ENCODE data around the gene IRF2BP2.

The IRF2BP2 gene

DNA sequence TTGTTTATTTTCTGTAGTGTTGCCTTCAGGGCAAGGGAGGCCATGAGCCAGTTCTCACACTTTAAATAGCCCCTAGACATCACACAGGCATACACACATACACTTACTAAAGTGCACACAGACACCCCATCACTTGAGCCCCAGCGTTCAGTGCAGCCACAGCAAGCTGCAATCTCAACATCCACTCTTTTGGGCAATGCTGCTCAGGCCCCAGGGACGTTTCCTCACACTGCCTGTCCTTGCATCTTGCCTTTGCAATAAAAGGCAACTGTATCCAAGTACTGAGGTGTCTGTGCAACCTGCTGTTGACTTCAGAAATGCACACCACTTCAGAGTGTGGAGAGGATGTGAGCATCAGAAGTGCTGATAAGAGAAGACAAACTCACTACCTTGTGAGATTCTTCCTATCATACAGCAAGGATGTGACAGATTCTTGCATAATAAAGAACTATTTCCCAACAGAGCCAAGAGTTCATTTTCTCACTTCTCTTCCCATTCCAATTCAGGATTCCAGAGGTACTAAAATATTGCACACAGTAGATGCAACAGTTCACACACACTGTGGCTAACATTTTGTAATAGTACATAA is 36.2 kb downstream of the IRF2BP2 start:
- no peak for DNase-seq
- in situ Hi-C loops (cut with HindIII; ENCODE audit: low pct_ligation_motif_present, low pct_unique_long_range_greater_than_20kb, low sequenced_read_pairs): no loop called here

DNA sequence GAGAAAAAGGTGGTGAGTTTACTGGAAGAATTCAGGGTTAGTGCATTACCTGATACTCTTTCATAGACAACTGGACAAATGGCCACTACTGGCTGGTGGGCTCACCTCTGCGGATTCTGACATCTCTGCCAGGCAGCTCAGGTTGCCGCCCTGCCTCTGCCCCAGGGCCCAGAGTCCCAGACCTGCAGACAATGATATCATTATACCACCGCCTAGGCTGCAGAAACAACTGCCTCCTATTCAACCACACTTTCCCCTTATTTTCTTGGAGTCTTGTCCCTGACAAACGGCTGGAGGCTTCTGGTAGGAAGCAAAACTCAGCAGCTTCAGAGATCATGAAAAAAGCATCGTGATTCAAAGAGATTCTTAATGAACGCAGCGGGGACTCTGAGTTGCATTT is 37.0 kb downstream of the IRF2BP2 start:
- in situ Hi-C loops (cut with HindIII; ENCODE audit: low pct_ligation_motif_present, low pct_unique_long_range_greater_than_20kb, low sequenced_read_pairs): no loop called here
- DNase-seq: no peak

DNA sequence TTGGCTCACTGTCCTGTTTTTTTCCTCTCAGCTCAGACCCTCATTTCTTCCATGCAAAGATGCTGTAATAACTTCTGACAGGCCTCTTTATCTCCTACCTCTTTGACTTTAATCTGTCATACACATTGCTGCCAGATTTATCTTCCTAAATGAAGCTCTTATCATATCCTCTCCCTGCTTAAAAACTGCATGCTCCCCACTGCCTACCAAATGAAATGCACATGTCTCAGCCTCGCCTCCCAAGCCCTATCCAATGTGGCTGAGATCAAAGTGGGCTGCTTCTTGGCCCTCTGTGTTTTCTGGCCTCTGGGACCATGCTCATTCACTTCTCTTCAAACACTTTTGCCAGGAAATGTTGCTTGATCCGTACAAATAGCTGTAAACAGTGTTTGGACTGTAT is 38.3 kb downstream of the IRF2BP2 start:
- in situ Hi-C loops (cut with HindIII; ENCODE audit: low pct_ligation_motif_present, low pct_unique_long_range_greater_than_20kb, low sequenced_read_pairs): no loop called here
- no peak for DNase-seq

DNA sequence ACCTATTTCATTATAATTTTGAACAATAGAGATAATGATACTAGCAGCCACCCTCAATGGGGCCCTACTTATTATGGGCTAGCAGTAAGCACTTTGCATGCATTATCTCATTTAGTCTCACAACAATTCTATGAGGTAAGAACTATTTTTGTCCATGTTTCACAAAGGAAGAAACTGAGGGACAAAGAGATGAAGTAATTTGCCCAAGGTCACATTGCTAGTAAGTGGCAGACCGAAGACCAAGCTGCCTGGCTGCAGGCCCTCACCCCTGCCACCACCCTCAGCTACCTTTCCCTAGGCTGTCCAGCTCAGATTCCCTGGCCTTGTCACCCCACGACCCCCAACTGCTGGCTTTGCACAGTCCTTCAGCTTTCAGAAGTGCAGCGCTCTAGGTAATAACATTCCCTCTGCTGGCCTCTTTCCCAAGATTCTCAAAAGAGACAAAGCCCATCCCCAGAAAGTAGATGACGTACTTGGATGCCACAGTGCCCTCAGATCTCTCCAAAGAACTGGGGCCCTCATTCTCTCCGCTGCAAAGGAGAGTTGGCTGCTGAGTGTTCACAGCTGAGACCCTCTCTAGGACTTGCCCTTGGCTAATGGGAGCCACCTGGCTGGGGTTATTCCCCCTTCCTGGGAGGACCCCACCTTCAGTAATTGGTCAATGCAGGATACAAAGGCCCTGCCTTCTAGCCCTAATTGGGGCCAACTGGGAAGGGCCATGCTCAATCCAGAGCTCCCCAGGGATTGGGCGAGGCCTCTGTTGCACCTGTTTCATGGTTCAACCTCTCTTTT is 39.5 kb downstream of the IRF2BP2 start:
- in situ Hi-C loops (cut with HindIII; ENCODE audit: low pct_ligation_motif_present, low pct_unique_long_range_greater_than_20kb, low sequenced_read_pairs): no loop called here
- DNase-seq: no peak

DNA sequence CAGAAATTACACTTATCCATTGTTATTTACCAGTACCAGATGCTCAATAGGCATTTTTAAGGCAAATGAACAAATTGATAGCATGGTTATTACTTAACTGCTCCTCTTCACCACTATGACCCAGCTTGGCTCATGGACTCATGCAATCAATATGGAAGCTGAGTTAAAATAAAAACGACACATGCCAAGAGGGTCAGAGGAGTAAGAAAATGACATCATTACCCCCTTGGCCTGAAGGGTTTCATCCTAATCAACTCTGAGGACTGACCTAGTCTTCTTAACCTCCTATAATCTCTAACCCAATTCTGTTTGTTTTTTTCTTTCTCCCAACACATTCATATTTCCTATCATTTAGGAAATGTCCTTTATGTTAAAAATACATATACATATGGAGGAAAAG is 41.6 kb downstream of the IRF2BP2 start:
- in situ Hi-C loops (cut with HindIII; ENCODE audit: low pct_ligation_motif_present, low pct_unique_long_range_greater_than_20kb, low sequenced_read_pairs): no loop called here

DNA sequence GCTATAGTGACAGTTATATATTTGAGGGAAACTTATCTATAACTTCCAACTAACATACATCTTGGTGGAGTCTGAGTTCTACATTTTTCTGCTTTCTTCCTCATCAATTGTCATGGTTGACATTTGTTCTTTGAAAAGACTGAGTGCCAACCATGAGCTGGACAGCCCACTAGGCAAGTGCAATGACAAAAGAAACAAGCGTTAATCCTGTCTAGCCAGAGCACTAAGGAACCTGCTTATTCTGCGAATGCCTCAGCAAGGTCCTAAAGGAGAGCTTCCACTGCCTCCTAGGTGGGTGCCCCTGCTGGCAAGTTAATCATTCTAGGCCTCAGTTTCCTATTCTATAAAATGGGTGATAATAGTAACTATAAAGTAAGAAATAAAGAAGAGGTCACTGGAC is 44.8 kb downstream of the IRF2BP2 start:
- no peak for DNase-seq
- in situ Hi-C loops (cut with HindIII; ENCODE audit: low pct_ligation_motif_present, low pct_unique_long_range_greater_than_20kb, low sequenced_read_pairs): no loop called here

More for the DNA sequence above, 41.6 kb downstream of the IRF2BP2 start:
- no peak for DNase-seq

DNA sequence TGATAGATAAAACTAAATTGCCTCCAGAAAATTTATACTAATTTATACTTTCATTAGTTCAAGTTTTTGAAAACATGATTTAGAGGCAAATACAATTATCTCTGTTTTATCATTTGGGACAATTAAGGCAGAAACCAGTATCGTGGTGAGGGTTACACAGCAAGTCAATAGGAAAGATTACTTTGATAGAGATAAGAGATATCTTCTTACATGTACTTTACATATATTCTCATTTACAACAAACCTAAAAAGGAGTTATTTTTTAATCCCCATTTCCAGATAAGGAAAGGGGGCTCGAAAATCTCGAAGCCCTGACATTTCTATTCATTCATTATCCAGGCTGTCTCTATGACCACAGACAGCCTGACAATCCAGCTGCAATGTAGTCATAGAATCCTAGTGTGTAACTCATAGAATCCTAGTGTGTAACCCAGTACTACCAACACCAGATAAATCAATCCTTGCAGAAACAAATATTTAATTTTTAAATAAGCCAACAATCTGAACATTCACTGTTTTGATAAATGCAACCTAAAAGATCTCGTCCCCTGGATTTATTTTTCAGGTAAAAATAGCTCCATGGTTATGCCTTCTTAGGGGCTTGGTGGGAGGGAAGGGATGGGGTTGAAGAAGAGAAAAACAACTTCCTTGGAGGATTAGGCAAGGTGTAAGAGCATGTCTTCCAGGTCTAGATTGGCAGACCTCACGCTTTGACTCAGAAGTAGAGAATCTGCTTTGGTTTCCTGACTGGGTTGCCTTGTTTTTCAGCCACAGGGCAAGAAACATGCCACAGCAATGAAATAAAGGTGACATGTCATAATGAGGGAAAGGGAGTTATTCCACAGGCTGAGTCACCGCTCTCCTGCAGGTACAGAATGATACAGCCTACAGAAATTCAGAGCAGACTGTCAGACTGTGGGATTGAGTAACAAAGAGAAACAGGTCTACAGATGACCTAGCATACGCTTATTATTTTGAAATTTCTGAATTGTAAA is 45.6 kb downstream of the IRF2BP2 start:
- in situ Hi-C loops (cut with HindIII; ENCODE audit: low pct_ligation_motif_present, low pct_unique_long_range_greater_than_20kb, low sequenced_read_pairs): no loop called here

DNA sequence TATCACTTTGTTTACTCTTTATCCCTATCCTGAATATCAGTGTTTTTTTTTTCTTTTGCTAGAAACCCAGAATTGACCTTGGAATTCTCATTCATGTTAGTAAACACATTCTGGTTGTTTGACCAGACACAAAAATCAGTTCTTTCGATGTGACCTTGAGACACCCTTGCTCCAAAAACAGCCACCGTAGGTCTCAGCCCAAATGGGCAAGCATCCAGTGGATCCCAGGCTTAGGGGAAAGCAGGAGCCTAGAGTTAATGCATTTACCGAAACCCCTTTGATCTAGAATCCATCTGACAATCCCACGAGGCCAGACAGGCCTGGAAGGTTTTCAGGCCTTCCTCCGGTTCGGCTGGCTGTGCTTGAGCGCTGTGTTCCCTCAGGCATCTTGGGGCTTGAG is 47.6 kb downstream of the IRF2BP2 start:
- no peak for DNase-seq
- in situ Hi-C loops (cut with HindIII; ENCODE audit: low pct_ligation_motif_present, low pct_unique_long_range_greater_than_20kb, low sequenced_read_pairs): no loop called here

More for the DNA sequence above, 45.6 kb downstream of the IRF2BP2 start:
- DNase-seq: peak; percentile 88

DNA sequence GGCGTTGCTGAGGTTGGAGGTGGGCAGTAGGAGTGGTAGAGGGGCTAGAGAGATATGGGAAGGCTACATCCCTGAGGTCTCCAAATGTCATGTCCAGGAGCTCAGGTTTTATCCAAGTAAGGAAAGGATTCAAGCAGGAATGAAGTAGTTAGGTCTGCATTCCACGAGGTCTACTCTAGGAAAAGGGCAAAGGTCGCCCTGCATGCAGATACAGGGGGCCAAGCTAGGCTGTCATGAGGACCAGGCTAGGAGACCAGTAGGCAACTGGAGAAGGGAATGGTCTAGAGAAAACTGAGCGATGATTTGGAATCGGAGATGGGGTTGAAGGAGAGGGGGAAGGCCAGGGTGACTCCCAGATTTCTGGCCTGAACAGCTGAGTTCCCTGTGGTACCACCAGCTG is 48.7 kb downstream of the IRF2BP2 start:
- in situ Hi-C loops (cut with HindIII; ENCODE audit: low pct_ligation_motif_present, low pct_unique_long_range_greater_than_20kb, low sequenced_read_pairs): no loop called here
- no peak for DNase-seq

DNA sequence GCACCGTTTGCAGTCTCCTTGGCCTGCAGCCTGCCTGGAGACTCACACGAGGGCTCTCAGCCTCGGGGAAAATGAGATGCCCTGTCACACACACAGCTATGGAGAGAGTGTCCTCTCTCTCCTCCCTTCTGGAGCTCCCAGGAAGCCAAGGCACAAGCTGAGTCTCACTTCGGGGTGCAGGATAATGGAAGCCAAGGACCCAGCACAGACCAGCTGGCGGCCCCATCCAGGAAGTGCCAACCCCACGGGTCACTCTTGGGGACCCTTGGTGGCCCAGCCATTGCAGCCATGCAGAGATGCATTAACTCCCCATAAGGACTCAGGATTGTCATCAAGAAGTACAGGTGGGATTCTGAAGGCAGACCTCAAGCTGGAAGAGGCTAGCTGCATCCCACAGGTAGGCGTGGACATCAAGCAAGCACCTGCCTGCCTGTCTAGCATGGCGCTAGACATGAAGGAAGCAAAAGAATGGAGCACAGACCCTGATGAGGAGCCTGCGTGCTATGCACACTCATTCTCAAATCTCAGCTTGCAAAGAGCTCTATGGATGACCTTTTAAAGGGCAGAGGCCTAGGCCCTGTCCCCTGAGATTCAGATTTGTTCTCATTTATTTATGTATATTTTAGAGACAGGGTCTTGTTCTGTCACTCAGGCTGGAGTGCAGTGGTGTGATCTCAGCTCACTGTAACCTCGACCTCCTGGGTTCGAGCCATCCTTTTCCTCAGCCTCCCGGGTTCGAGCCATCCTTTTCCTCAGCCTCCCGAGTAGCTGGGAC is 49.9 kb downstream of the IRF2BP2 start:
- in situ Hi-C loops (cut with HindIII; ENCODE audit: low pct_ligation_motif_present, low pct_unique_long_range_greater_than_20kb, low sequenced_read_pairs): no loop called here
- DNase-seq: no peak

DNA sequence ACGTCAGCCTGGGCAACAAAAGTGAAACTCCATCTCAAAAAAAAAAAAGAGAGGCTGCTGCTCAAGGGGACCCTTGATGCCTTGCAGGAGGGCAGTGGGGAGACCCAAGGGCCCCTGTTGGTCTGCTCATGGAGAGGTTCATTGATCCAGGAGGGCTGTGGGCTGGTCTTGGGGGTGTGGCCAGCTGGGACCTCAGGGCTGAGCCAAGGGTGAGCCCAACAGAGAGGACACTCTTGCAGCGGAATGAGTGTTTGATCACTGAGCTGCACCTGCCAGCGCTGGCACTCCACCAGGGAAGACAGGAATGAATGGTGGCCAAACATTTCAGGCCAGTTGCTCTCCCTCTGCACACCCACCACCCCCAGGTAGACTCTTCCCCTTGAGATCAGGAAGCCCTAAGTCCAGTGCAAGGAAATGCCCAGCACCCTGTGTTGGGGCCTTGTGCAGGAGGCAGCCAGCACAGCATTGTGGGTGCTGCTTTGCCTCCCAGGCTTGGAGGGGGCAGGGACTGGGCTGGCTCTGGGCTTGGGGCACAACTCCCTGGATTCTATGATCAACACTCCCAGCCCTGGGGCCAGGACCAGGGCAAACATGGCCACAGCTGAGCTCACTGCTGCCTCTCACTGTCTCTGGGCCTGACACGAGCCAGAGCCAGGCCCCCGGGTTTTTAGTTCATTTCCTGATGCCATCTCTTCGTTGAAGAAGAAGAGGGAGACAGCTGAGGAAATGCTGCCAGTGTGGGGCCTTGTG is 50.7 kb downstream of the IRF2BP2 start:
- in situ Hi-C loops (cut with HindIII; ENCODE audit: low pct_ligation_motif_present, low pct_unique_long_range_greater_than_20kb, low sequenced_read_pairs): no loop called here

DNA sequence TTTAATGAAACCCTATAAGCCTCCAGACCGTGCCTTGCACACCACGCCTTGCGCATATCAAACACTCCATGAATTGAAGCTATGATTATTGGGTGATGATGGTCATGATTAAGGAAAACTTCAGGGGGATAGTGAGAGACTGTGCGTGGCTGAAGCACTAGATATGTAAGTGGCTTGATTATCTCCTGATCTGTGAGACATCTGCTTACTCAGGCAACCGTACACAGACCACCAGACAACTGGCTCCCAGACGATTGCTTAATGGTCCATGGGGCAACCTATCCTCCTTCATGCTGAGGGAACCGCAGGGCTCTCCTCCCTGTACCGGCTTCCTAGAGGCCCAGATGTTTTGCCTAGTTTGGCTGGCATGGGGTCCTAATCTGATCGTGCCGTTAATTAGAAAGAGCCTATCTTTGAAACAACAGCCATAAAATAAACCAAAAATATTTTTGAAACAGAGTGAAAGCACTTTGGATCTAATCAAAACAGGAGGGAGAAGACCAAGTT is 51.6 kb downstream of the IRF2BP2 start:
- DNase-seq: no peak
- in situ Hi-C loops (cut with HindIII; ENCODE audit: low pct_ligation_motif_present, low pct_unique_long_range_greater_than_20kb, low sequenced_read_pairs): no loop called here

More for the DNA sequence above, 50.7 kb downstream of the IRF2BP2 start:
- no peak for DNase-seq

DNA sequence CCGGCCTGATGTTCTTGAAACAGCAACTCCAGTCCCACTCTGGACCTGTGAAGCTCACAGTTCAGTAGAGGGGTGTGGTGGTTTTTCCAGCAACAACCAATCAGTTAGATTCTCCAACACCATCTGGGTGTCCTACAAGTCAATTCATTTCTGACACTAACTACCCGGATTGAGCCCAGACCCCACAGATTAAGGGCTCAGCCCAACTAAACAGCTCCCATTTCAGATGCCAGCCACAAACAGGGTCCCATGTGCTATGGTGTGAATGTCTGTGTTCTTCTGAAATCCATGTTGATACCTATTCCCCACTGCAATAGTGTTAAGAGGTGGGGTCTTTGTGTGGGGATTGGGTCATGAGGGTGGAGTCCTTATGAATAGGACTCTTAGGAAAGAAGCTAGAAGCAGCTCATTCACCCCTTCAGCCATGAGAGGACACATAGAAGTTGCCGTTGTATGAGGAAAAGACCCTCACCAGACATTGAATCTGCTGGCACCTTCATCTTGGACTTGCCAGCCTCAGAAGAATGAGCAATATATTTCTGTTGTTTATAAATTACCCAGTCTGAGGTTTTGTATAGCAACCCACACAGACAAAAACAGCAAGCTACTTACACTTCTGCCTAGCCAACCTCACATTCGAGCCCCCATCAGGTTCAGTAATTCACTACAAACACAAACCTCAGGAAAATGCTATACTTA is 53.6 kb downstream of the IRF2BP2 start:
- DNase-seq: no peak
- in situ Hi-C loops (cut with HindIII; ENCODE audit: low pct_ligation_motif_present, low pct_unique_long_range_greater_than_20kb, low sequenced_read_pairs): no loop called here

DNA sequence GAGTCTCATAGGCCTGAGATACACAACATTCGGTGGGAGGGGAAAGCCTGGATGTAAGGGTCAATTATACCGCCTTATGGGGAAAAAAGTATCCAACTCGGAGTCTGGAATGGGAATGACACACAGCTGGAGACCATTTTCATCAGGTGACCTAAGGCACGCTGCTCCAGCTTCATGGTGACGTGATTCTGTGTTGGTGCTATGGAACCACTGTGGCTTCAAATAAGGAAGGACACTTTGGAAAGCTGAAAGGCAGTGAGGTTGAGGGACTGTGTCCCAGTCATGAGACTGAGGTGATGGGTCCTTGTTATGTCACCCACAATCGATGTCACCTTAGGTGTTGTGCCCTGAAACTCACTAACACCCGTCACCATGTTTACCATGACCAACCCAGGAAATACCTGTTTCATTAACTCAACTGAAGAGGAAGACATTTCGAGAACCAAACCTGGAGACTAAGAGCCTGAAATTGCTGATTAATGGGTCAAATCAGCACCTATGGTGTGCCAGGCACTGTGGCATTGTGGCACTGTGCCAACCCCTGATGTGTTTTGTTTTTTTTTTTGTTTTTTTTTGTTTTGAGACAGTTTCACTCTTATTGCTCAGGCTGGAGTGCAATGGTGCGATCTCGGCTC is 54.5 kb downstream of the IRF2BP2 start:
- in situ Hi-C loops (cut with HindIII; ENCODE audit: low pct_ligation_motif_present, low pct_unique_long_range_greater_than_20kb, low sequenced_read_pairs): no loop called here
- DNase-seq: no peak

DNA sequence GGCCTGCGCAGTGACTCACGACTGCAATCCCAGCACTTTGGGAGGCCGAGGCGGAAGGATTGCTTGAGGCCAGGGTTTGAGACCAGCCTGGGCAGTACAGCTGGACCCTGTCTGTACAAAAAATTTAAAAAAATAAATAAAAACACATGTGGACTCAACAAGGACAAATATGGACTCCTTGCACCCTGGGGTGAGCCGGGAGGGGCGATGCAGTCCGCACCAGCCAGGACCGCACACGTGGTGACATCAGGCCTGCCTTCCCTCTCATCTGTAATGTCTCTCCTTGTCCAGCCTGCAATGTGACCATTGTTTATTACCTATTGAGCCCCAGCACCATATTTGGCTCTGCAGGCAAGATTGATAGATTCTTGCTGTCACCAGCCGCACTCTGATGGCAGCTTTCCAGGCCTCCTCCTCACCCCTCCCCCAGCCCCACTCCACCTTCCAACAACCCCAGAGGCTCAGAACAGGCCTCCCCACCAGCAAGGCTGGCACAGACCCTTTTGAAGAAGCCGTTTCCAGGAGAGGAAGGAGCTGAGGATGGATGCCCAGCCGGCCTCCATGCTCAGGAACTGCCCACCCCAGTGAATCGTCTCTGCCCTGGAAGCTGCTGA is 55.2 kb downstream of the IRF2BP2 start:
- in situ Hi-C loops (cut with HindIII; ENCODE audit: low pct_ligation_motif_present, low pct_unique_long_range_greater_than_20kb, low sequenced_read_pairs): no loop called here
- no peak for DNase-seq
